Progenitor cell of endocrine pancreas (in vitro differentiated cells): ENCODE data around the gene APOLD1. TPM values are rescaled to one million over a fixed set of nuclear protein-coding genes. Genes with fewer than 3 reads are reported as not detected.
"Not testable (repeated sequence)": the region's sequence is repeated elsewhere in the genome, so short reads cannot be mapped to it uniquely, and the experiment has no call there.

Experiments used
- DNase-seq: peaks from one replicate; pipeline ENCODE4 v3.0.0; 2021; ENCODE audit warnings: low spot score; ENCODE audit not compliant: unreplicated experiment
- H3K27ac Mint-ChIP-seq: 2 replicates; pipeline ENCODE4 v1.8.0; 2021; ENCODE audit warnings: mild to moderate bottlenecking, moderate library complexity, mixed read lengths
- H3K27me3 Mint-ChIP-seq: 2 replicates; pipeline ENCODE4 v1.8.0; 2021; ENCODE audit warnings: mixed read lengths
- H3K36me3 Mint-ChIP-seq: 2 replicates; pipeline ENCODE4 v1.8.0; 2022; ENCODE audit warnings: mixed read lengths; ENCODE audit not compliant: insufficient read depth
- H3K4me1 Mint-ChIP-seq: 2 replicates; pipeline ENCODE4 v1.8.0; 2021; ENCODE audit warnings: low read depth, mixed read lengths
- H3K4me3 Mint-ChIP-seq: 2 replicates; pipeline ENCODE4 v1.8.0; 2021; ENCODE audit warnings: low read depth, mild to moderate bottlenecking, moderate library complexity, mixed read lengths
- H3K9me3 Mint-ChIP-seq: 2 replicates; pipeline ENCODE4 v1.8.0; 2021; ENCODE audit warnings: low read depth, mixed read lengths
- CTCF ChIP-seq: fragments of 200-600 bp; sonication (generic); IDR thresholded peaks from one replicate; pipeline ENCODE4 v1.5.0; 2021; ENCODE audit warnings: antibody characterized with exemption, mild to moderate bottlenecking; ENCODE audit not compliant: unreplicated experiment
- long read RNA-seq: library from polyadenylated mRNA; unstranded; transcript quantifications from one replicate; pipeline ENCODE4 v2.0.0, GENCODE V29; 2020
- total RNA-seq: library from RNA; stranded (reverse); gene quantifications from 2 replicates; pipeline ENCODE4 v1.2.1, GENCODE V29; 2021

Gene APOLD1
- total RNA-seq: 5.3 and 5.4 TPM in 2 replicates
- long read RNA-seq, partial matches to known transcripts: 12 of 57 reads
- long read RNA-seq, other reads (novel, unspliced or antisense): 45 of 57 reads

DNA sequence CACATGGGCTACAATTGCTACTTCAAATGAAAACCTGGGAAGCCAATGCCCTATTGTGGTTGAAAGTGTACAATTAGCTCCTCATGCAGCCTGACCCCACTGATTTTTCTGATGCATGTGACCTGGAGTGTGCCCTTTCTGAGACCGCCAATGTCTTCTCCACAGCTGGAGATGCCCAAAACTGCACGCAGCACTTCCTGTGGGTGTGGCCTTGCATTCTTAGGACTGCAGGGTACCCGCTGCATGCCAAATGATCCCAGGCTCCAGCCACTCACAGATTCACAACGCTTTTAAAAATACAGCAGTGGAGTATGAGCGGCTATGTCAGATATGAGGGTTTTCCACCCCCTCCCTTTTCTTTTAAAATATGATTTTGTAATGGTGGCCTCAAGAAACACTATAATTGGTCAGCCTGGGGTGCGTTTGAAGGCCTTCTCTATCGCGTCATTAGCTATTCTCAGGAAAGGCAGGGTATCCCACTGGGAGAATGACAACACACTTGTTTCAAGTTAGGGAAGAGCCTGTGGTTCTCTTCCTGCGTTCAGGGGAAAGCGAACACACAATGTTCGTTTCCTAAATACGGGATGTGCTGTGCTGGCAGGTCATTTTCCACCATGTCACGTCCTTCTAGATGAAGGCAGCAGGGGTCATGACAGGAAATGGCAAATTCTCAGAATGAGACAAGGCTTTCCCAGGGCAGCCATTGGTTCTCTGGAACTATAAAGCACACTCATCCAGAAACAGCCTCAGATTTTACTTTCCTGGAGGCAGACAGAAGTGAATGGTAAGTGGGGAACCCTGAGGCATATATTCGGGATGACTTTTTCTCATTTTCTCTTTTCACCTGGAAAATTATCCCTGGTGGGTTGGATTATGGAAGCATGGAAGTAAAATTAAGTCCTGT, at the start of gene APOLD1:
Gene APOLD1, plus strand, starts transcription at position 749 of the 904 bp plus-strand sequence. Its CDS starts 33 bp downstream, at position 782.
- Mint-ChIP-seq H3K27me3 (peaks cover 35% of the 10 kb centered on the region), H3K27ac (no peak within 1 kb of the TSS), H3K9me3 (peaks cover 4% of the 10 kb centered on the region), H3K36me3 (peaks cover 6% of the 10 kb centered on the region), H3K4me1 (peaks cover 11% of the 10 kb centered on the region), H3K4me3 (peak within 1 kb of the TSS; percentile 65)
- TF ChIP-seq CTCF: no peak
- DNase-seq: no peak

GRCh38 chr12:12736759-12737676, 48.4 kb upstream of the APOLD1 start:
- DNase-seq: no peak
- Mint-ChIP-seq H3K9me3 (no peaks in the 10 kb centered on the region), H3K4me1 (peaks cover 21% of the 10 kb centered on the region), H3K27me3 (no peaks in the 10 kb centered on the region), H3K4me3 (no peak overlapping the region), H3K27ac (peak overlapping the region; percentile 60), H3K36me3 (peaks cover under 1% of the 10 kb centered on the region)
- peak; percentile 82 for TF ChIP-seq CTCF

DNA sequence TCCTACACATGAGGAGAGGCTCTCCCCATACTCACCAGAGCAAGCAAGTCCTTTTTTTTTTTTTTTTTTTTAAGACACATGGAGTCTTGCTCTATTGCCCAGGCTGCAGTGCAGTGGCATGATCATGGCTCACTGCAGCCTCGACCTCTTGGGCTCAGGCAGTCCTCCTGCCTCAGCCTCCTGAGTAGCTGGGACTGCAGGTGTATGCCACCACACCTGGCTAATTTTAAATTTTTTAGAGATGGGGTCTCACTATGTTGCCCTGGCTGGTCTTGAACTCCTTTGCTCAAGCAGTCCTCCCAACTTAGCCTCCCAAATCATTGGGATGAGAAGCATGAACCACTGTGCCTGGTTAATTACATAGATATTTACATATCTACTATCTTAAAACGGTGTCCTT, 47.3 kb upstream of the APOLD1 start:
- H3K36me3 Mint-ChIP-seq, H3K27ac Mint-ChIP-seq, DNase-seq, H3K27me3 Mint-ChIP-seq, H3K4me3 Mint-ChIP-seq, H3K9me3 Mint-ChIP-seq: not testable (repeated sequence)
- H3K4me1 Mint-ChIP-seq: peaks cover 22% of the 10 kb centered on the region

GRCh38 chr12:12741660-12742059, 43.8 kb upstream of the APOLD1 start:
- H3K4me3 Mint-ChIP-seq: no peak overlapping the region
- H3K27ac Mint-ChIP-seq: no peak overlapping the region
- peaks cover 2% of the 10 kb centered on the region for H3K27me3 Mint-ChIP-seq
- peaks cover 15% of the 10 kb centered on the region for H3K4me1 Mint-ChIP-seq
- H3K36me3 Mint-ChIP-seq: no peaks in the 10 kb centered on the region
- no peak for DNase-seq
- no peaks in the 10 kb centered on the region for H3K9me3 Mint-ChIP-seq
- no peak for TF ChIP-seq CTCF

- Mint-ChIP-seq H3K9me3 (no peaks in the 10 kb centered on the region), H3K4me3 (no peak overlapping the region), H3K4me1 (peaks cover 10% of the 10 kb centered on the region), H3K27me3 (peaks cover 2% of the 10 kb centered on the region), H3K27ac (no peak overlapping the region), H3K36me3 (no peaks in the 10 kb centered on the region)
- TF ChIP-seq CTCF: no peak
- no peak for DNase-seq
Observed at GRCh38 chr12:12744546-12745305, 40.7 kb upstream of the APOLD1 start.
